ENCODE measurements around the gene CMIP. TPM values are rescaled to one million over a fixed set of nuclear protein-coding genes. Genes with fewer than 3 reads are reported as not detected.

CMIP gene
- total RNA-seq, 3 donors from 2014 or later = 73.3 to 127 (median 79.8) TPM

GRCh38 chr16:81445966-81446906, 1.6 kb downstream of the CMIP start:
- DNase-seq (peak; percentile 64 to 75 (median 74)), ATAC-seq (peak; percentile 6)
- H3K4me1 ChIP-seq (ENCODE audit: low read depth) = peaks cover 42% of the 10 kb centered on the region
- H3K36me3 ChIP-seq (ENCODE audit: low read depth) = no peaks in the 10 kb centered on the region
- TF ChIP-seq CTCF (IDR thresholded peaks at IDR 0.05) = no peak
- no peaks in the 10 kb centered on the region for H3K9me3 ChIP-seq
- H3K4me3 ChIP-seq = peak overlapping the region; percentile 39
- intact Hi-C loops (cut with DNase I, micrococcal nuclease) = no loop called here

- Histone ChIP-seq H3K9me3 (no peaks in the 10 kb centered on the region), H3K4me1 (ENCODE audit: low read depth) (peaks cover 49% of the 10 kb centered on the region), H3K36me3 (ENCODE audit: low read depth) (no peaks in the 10 kb centered on the region), H3K4me3 (no peak overlapping the region)
- ATAC-seq = no peak
- no peak for TF ChIP-seq CTCF (IDR thresholded peaks at IDR 0.05)
- intact Hi-C loops (cut with DNase I, micrococcal nuclease) = no loop called here
- DNase-seq = peak; percentile 51 to 68 (median 68)
Observed at GRCh38 chr16:81446907-81447268, 2.3 kb downstream of the CMIP start.

- ATAC-seq (peak; percentile 35), DNase-seq (peak; percentile 64 to 71 (median 67))
- peaks cover 55% of the 10 kb centered on the region for H3K4me1 ChIP-seq (ENCODE audit: low read depth)
- no peaks in the 10 kb centered on the region for H3K36me3 ChIP-seq (ENCODE audit: low read depth)
- intact Hi-C loops (cut with DNase I, micrococcal nuclease) = no loop called here
- TF ChIP-seq CTCF (IDR thresholded peaks at IDR 0.05) = no peak
- no peak overlapping the region for H3K4me3 ChIP-seq
- no peaks in the 10 kb centered on the region for H3K9me3 ChIP-seq
Observed at GRCh38 chr16:81447383-81448101, 2.9 kb downstream of the CMIP start.

GRCh38 chr16:81448154-81449131, 3.8 kb downstream of the CMIP start:
- peak; percentile 89 to 91 (median 91) for DNase-seq

More at GRCh38 chr16:81448154-81449131, 3.8 kb downstream of the CMIP start:
- intact Hi-C loops (cut with DNase I, micrococcal nuclease) = no loop called here
- no peak for TF ChIP-seq CTCF (IDR thresholded peaks at IDR 0.05)
- no peak overlapping the region for H3K4me3 ChIP-seq
- H3K4me1 ChIP-seq (ENCODE audit: low read depth) = peaks cover 64% of the 10 kb centered on the region
- no peaks in the 10 kb centered on the region for H3K36me3 ChIP-seq (ENCODE audit: low read depth)
- H3K9me3 ChIP-seq = no peaks in the 10 kb centered on the region
- ATAC-seq = peak; percentile 71

Data from mucosa of descending colon (tissue), 3 donors.